PC-9 (cell line): ENCODE measurements around the gene CCDC43.

ENCODE experiments used
- EZH2 ChIP-seq: fragments of 200-600 bp; sonication (generic); IDR thresholded peaks from 2 replicates; pipeline ENCODE4 v1.8.0; 2017; ENCODE audit warnings: antibody characterized with exemption, low read depth
- TF ChIP-seq, protein P1 (sequence below): fragments of 200-600 bp; sonication (generic); conservative IDR thresholded peaks from 2 replicates; pipeline ENCODE4 v1.6.1; 2017; ENCODE audit warnings: mixed run types, antibody characterized with exemption, mild to moderate bottlenecking, moderate library complexity

DNA sequence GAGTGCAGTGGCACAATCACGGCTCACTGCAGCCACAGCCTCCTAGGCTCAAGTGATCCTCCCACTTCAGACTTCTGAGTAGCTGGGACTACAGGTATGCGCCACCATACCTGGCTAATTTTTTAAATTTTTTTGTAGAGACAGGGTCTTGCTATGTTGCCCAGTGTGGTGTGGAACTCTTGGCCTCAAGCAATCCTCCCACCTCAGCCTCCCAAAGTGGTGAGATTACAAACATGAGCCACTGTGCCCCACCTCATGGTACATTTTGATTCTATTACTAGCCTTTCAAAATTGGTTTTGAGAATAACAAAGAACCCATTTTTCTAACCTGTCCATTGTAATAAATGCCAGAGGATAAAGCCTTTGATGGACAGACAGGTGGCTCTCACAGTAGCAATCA, 1.4 kb downstream of the CCDC43 start:
- TF ChIP-seq, protein P1, sequence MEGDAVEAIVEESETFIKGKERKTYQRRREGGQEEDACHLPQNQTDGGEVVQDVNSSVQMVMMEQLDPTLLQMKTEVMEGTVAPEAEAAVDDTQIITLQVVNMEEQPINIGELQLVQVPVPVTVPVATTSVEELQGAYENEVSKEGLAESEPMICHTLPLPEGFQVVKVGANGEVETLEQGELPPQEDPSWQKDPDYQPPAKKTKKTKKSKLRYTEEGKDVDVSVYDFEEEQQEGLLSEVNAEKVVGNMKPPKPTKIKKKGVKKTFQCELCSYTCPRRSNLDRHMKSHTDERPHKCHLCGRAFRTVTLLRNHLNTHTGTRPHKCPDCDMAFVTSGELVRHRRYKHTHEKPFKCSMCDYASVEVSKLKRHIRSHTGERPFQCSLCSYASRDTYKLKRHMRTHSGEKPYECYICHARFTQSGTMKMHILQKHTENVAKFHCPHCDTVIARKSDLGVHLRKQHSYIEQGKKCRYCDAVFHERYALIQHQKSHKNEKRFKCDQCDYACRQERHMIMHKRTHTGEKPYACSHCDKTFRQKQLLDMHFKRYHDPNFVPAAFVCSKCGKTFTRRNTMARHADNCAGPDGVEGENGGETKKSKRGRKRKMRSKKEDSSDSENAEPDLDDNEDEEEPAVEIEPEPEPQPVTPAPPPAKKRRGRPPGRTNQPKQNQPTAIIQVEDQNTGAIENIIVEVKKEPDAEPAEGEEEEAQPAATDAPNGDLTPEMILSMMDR = no peak
- TF ChIP-seq EZH2 = no peak
